HUES64 (cell line): ENCODE results near the gene HNRNPL.
"Not testable (repeated sequence)": the region's sequence is repeated elsewhere in the genome, so short reads cannot be mapped to it uniquely, and the experiment has no call there.

Experiments used
- H3K27ac ChIP-seq: 2 replicates; pipeline ENCODE4 v1.7.0; 2013; ENCODE audit warnings: low read depth, low read length, inconsistent platforms
- H3K27me3 ChIP-seq: 2 replicates; pipeline ENCODE4 v1.6.1; 2013; ENCODE audit warnings: mild to moderate bottlenecking, low read length; ENCODE audit not compliant: insufficient read depth
- H3K36me3 ChIP-seq: 2 replicates; pipeline ENCODE4 v1.6.1; 2013; ENCODE audit warnings: mild to moderate bottlenecking, low read length; ENCODE audit not compliant: insufficient read depth
- H3K4me1 ChIP-seq: 2 replicates; pipeline ENCODE4 v1.6.1; 2013; ENCODE audit warnings: mild to moderate bottlenecking, low read length, moderate library complexity; ENCODE audit not compliant: insufficient read depth
- H3K4me3 ChIP-seq: 2 replicates; pipeline ENCODE4 v1.5.1; 2013; ENCODE audit warnings: mild to moderate bottlenecking, low read length, moderate library complexity
- H3K9ac ChIP-seq: 2 replicates; pipeline ENCODE4 v1.6.1; 2013; ENCODE audit warnings: mild to moderate bottlenecking, low read depth, low read length
- H3K9me3 ChIP-seq: 2 replicates; pipeline ENCODE4 v1.6.1; 2013; ENCODE audit warnings: low read depth, low read length; ENCODE audit not compliant: insufficient read depth
- WGBS: fragments of 150-250, 120-280 bp; methylation state at CpG from one replicate; pipeline ENCODE4 v1.1.7; 2013; ENCODE audit warnings: missing lambda C conversion rate; 5-methylcytosine and 5-hydroxymethylcytosine counted together

Gene HNRNPL

GRCh38 chr19:38821230-38821825 lies 28.5 kb downstream of the HNRNPL start:
- H3K27me3 ChIP-seq, H3K9ac ChIP-seq, H3K9me3 ChIP-seq, H3K27ac ChIP-seq, H3K4me3 ChIP-seq: not testable (repeated sequence)
- peaks cover 12% of the 10 kb centered on the region for H3K4me1 ChIP-seq
- peaks cover 16% of the 10 kb centered on the region for H3K36me3 ChIP-seq
- 95% methylated on average over 29 of the region's 29 CpGs for WGBS

- H3K36me3 ChIP-seq: peaks cover 29% of the 10 kb centered on the region
- no peaks in the 10 kb centered on the region for H3K27me3 ChIP-seq
- H3K9ac ChIP-seq: no peak overlapping the region
- H3K9me3 ChIP-seq: no peaks in the 10 kb centered on the region
- H3K4me1 ChIP-seq: no peaks in the 10 kb centered on the region; the same call in none of the 2 replicates
- no peak overlapping the region for H3K27ac ChIP-seq
- WGBS: 91% methylated on average over 13 of the region's 13 CpGs
- no peak overlapping the region for H3K4me3 ChIP-seq
These were observed 30.4 kb downstream of the HNRNPL start for GRCh38 chr19:38819231-38819920.

- Histone ChIP-seq H3K9me3 (no peaks in the 10 kb centered on the region), H3K4me3 (no peak overlapping the region), H3K27ac (no peak overlapping the region), H3K9ac (no peak overlapping the region), H3K36me3 (peaks cover 25% of the 10 kb centered on the region), H3K27me3 (no peaks in the 10 kb centered on the region), H3K4me1 (no peaks in the 10 kb centered on the region)
- 93% methylated on average over 15 of the region's 15 CpGs for WGBS
These were observed 32.7 kb downstream of the HNRNPL start for GRCh38 chr19:38817081-38817480.

GRCh38 chr19:38816131-38816750 lies 33.5 kb downstream of the HNRNPL start:
- Histone ChIP-seq H3K27ac (no peak overlapping the region), H3K9ac (no peak overlapping the region), H3K36me3 (peaks cover 23% of the 10 kb centered on the region), H3K27me3 (no peaks in the 10 kb centered on the region), H3K4me1 (no peaks in the 10 kb centered on the region), H3K4me3 (no peak overlapping the region), H3K9me3 (no peaks in the 10 kb centered on the region)
- 94% methylated on average over 18 of the region's 18 CpGs for WGBS

GRCh38 chr19:38815059-38816001 lies 34.5 kb downstream of the HNRNPL start:
- Histone ChIP-seq H3K4me3 (no peak overlapping the region), H3K4me1 (no peaks in the 10 kb centered on the region), H3K9me3 (no peaks in the 10 kb centered on the region), H3K27ac (no peak overlapping the region), H3K36me3 (peaks cover 23% of the 10 kb centered on the region), H3K9ac (no peak overlapping the region), H3K27me3 (no peaks in the 10 kb centered on the region)
- 95% methylated on average over 34 of the region's 34 CpGs for WGBS

GRCh38 chr19:38813932-38814331 lies 35.9 kb downstream of the HNRNPL start:
- H3K36me3 ChIP-seq: peaks cover 23% of the 10 kb centered on the region
- WGBS: 93% methylated on average over 1 of the region's 2 CpGs
- H3K4me1 ChIP-seq, H3K9me3 ChIP-seq, H3K4me3 ChIP-seq, H3K27me3 ChIP-seq, H3K9ac ChIP-seq, H3K27ac ChIP-seq: not testable (repeated sequence)

GRCh38 chr19:38813323-38813722 lies 36.5 kb downstream of the HNRNPL start:
- WGBS: 96% methylated on average over 6 of the region's 6 CpGs
- Histone ChIP-seq H3K36me3 (peaks cover 23% of the 10 kb centered on the region), H3K27me3 (no peaks in the 10 kb centered on the region), H3K27ac (no peak overlapping the region), H3K4me1 (no peaks in the 10 kb centered on the region), H3K9me3 (no peaks in the 10 kb centered on the region), H3K9ac (no peak overlapping the region), H3K4me3 (no peak overlapping the region)

- WGBS: 96% methylated on average over 15 of the region's 15 CpGs
- Histone ChIP-seq H3K9ac (no peak within 1 kb of the TSS), H3K27ac (no peak within 1 kb of the TSS), H3K27me3 (no peaks in the 10 kb centered on the region), H3K4me3 (no peak within 1 kb of the TSS), H3K9me3 (no peaks in the 10 kb centered on the region), H3K36me3 (peaks cover 23% of the 10 kb centered on the region), H3K4me1 (no peaks in the 10 kb centered on the region)
These were observed 36.9 kb downstream of the HNRNPL start, which contains the start of gene LGALS4 for GRCh38 chr19:38812841-38813320. TSS of gene LGALS4 (minus strand) at chr19:38812945. CDS start at chr19:38812886, 59 bp downstream.

- no peaks in the 10 kb centered on the region for H3K27me3 ChIP-seq
These were observed 37.6 kb downstream of the HNRNPL start for GRCh38 chr19:38812009-38812840.

GRCh38 chr19:38809592-38810252 lies 40.1 kb downstream of the HNRNPL start:
- WGBS: 97% methylated on average over 7 of the region's 8 CpGs
- Histone ChIP-seq H3K36me3 (no peaks in the 10 kb centered on the region), H3K27me3 (no peaks in the 10 kb centered on the region), H3K9ac (no peak overlapping the region), H3K4me3 (no peak overlapping the region), H3K27ac (no peak overlapping the region), H3K9me3 (no peaks in the 10 kb centered on the region), H3K4me1 (no peaks in the 10 kb centered on the region)

More at GRCh38 chr19:38812009-38812840, 37.6 kb downstream of the HNRNPL start:
- Histone ChIP-seq H3K9me3 (no peaks in the 10 kb centered on the region), H3K4me1 (no peaks in the 10 kb centered on the region), H3K27ac (no peak overlapping the region), H3K9ac (no peak overlapping the region), H3K36me3 (peaks cover 22% of the 10 kb centered on the region), H3K4me3 (no peak overlapping the region)
- WGBS: 89% methylated on average over 18 of the region's 18 CpGs
